ENCODE results near the gene IFNA2. TPM values are rescaled to one million over a fixed set of nuclear protein-coding genes. Genes with fewer than 3 reads are reported as not detected.

IFNA2 gene
- total RNA-seq (2022; extraction: Qiagen RNA extraction) = not detected in 5 replicates

GRCh38 chr9:21385131-21385670 is at the start of gene IFNA2:
Gene IFNA2, minus strand, starts transcription at chr9:21385398. Its CDS starts 69 bp downstream, at chr9:21385329.

GRCh38 chr9:21408817-21409216 is 23.6 kb upstream of the IFNA2 start, which contains the start of gene IFNA8:
Gene IFNA8, plus strand, starts transcription at chr9:21409117. Its CDS starts 60 bp downstream, at chr9:21409177.

GRCh38 chr9:21367957-21368356 is 17.2 kb downstream of the IFNA2 start, which contains the start of gene IFNA13:
Gene IFNA13, minus strand, starts transcription at chr9:21368057. Its CDS starts 47 bp downstream, at chr9:21368010.

GRCh38 chr9:21350787-21351186 is 34.4 kb downstream of the IFNA2 start, which contains the start of gene IFNA6:
Gene IFNA6, minus strand, starts transcription at chr9:21350887. Its CDS starts 0 bp downstream, at chr9:21350887.

GRCh38 chr9:21334701-21335632 is 50.2 kb downstream of the IFNA2 start, which contains the start of gene KLHL9:
Gene KLHL9, minus strand, starts transcription at chr9:21335404. Its CDS starts 545 bp downstream, at chr9:21334859.

Other genes with a start within 250 kb of the IFNA2 start
- gene IFNW1, start 243.6 kb downstream of the IFNA2 start, total RNA-seq (2022; extraction: Qiagen RNA extraction) = not detected in 5 replicates
- gene IFNA21, start 218.7 kb downstream of the IFNA2 start, total RNA-seq (2022; extraction: Qiagen RNA extraction) = not detected in 5 replicates
- not detected in 5 replicates for gene IFNA4, start 197.8 kb downstream of the IFNA2 start, total RNA-seq (2022; extraction: Qiagen RNA extraction)
- gene IFNA7, start 183.2 kb downstream of the IFNA2 start, total RNA-seq (2022; extraction: Qiagen RNA extraction) = not detected in 5 replicates
- gene IFNA10, start 178.3 kb downstream of the IFNA2 start, total RNA-seq (2022; extraction: Qiagen RNA extraction) = not detected in 5 replicates
- not detected in 5 replicates for gene IFNA16, start 168.1 kb downstream of the IFNA2 start, total RNA-seq (2022; extraction: Qiagen RNA extraction)
- gene IFNA17, start 157.2 kb downstream of the IFNA2 start, total RNA-seq (2022; extraction: Qiagen RNA extraction) = not detected in 5 replicates
- gene IFNA14, start 145.4 kb downstream of the IFNA2 start, total RNA-seq (2022; extraction: Qiagen RNA extraction) = not detected in 5 replicates
- not detected in 5 replicates for gene IFNA5, start 80.1 kb downstream of the IFNA2 start, total RNA-seq (2022; extraction: Qiagen RNA extraction)
- 15.0 to 23.5 TPM (median 18.5 TPM) in 5 replicates for gene KLHL9, start 50.0 kb downstream of the IFNA2 start, total RNA-seq (2022; extraction: Qiagen RNA extraction)
- not detected in 5 replicates for gene IFNA6, start 34.5 kb downstream of the IFNA2 start, total RNA-seq (2022; extraction: Qiagen RNA extraction)
- not detected in 5 replicates for gene IFNA13, start 17.3 kb downstream of the IFNA2 start, total RNA-seq (2022; extraction: Qiagen RNA extraction)
- gene IFNA8, start 23.7 kb upstream of the IFNA2 start, total RNA-seq (2022; extraction: Qiagen RNA extraction) = not detected in 5 replicates
- gene IFNA1, start 55.0 kb upstream of the IFNA2 start, total RNA-seq (2022; extraction: Qiagen RNA extraction) = not detected in 5 replicates
- 0.89 to 1.2 TPM (median 1.1 TPM) in 5 replicates for gene IFNE, start 96.9 kb upstream of the IFNA2 start, total RNA-seq (2022; extraction: Qiagen RNA extraction)

All from A549 treated with Hydrocortisone at 1 μM for 4 hours (cell line).